Mesendoderm (in vitro differentiated cells): ENCODE data around the gene EN2.

Experiments used
- DNase-seq: peaks from one replicate; pipeline ENCODE4 v3.0.0; 2013
- H2AK5ac ChIP-seq: 2 replicates; pipeline ENCODE4 v1.6.1; 2013; ENCODE audit warnings: low read length, inconsistent platforms
- H2BK120ac ChIP-seq: 2 replicates; pipeline ENCODE4 v1.6.1; 2013; ENCODE audit warnings: low read depth, mild to moderate bottlenecking, low read length, moderate library complexity, mixed read lengths
- H2BK15ac ChIP-seq: replicated peaks from 2 replicates; pipeline ENCODE4 v1.6.1; 2013; ENCODE audit warnings: low read depth, mild to moderate bottlenecking, moderate library complexity
- H2BK5ac ChIP-seq: 2 replicates; pipeline ENCODE4 v1.6.1; 2013; ENCODE audit warnings: low read length, inconsistent platforms
- H3K18ac ChIP-seq: 2 replicates; pipeline ENCODE4 v1.6.1; 2013; ENCODE audit warnings: mild to moderate bottlenecking, low read length, mixed read lengths
- H3K23ac ChIP-seq: one replicate; pipeline ENCODE4 v1.6.1; 2013; ENCODE audit warnings: low read length
- H3K27ac ChIP-seq: 2 replicates; pipeline ENCODE4 v1.5.1; 2013; ENCODE audit warnings: low read depth, mild to moderate bottlenecking, inconsistent platforms, low read length, moderate library complexity
- H3K27me3 ChIP-seq: 2 replicates; pipeline ENCODE4 v1.6.1; 2013; ENCODE audit warnings: low read length, control low read depth, mild to moderate bottlenecking, inconsistent platforms; ENCODE audit not compliant: insufficient read depth, poor library complexity
- H3K36me3 ChIP-seq: 2 replicates; pipeline ENCODE4 v1.6.1; 2013; ENCODE audit warnings: low read length, inconsistent platforms; ENCODE audit not compliant: control insufficient read depth, insufficient read depth
- H3K4ac ChIP-seq: one replicate; pipeline ENCODE4 v1.6.1; 2013; ENCODE audit warnings: low read depth, mild to moderate bottlenecking, low read length, moderate library complexity
- H3K4me1 ChIP-seq: 2 replicates; pipeline ENCODE4 v1.6.1; 2013; ENCODE audit warnings: low read depth, low read length, inconsistent platforms; ENCODE audit not compliant: control insufficient read depth
- H3K4me2 ChIP-seq: 2 replicates; pipeline ENCODE4 v1.6.1; 2013; ENCODE audit warnings: low read length
- H3K4me3 ChIP-seq: 2 replicates; pipeline ENCODE4 v1.5.1; 2013; ENCODE audit warnings: mild to moderate bottlenecking, low read length
- H3K56ac ChIP-seq: one replicate; pipeline ENCODE4 v1.6.1; 2013; ENCODE audit warnings: low read length
- H3K79me1 ChIP-seq: 2 replicates; pipeline ENCODE4 v1.6.1; 2013; ENCODE audit warnings: low read length, inconsistent platforms
- H3K79me2 ChIP-seq: 2 replicates; pipeline ENCODE4 v1.6.1; 2013; ENCODE audit warnings: mild to moderate bottlenecking, low read length; ENCODE audit not compliant: control insufficient read depth, insufficient read depth
- H3K9ac ChIP-seq: 2 replicates; pipeline ENCODE4 v1.6.1; 2013; ENCODE audit warnings: low read length, inconsistent platforms
- H4K5ac ChIP-seq: one replicate; pipeline ENCODE4 v1.6.1; 2013; ENCODE audit warnings: low read length
- H4K8ac ChIP-seq: one replicate; pipeline ENCODE4 v1.6.1; 2013; ENCODE audit warnings: low read depth, mild to moderate bottlenecking, control low read depth, low read length, moderate library complexity
- WGBS: extraction: QIAGEN DNeasy Blood & Tissue Kit; methylation state at CpG from one replicate; pipeline ENCODE4 v1.1.7; 2013; ENCODE audit warnings: low lambda C conversion rate, missing lambda C conversion rate; ENCODE audit not compliant: insufficient coverage; ENCODE audit errors: extremely low coverage; 5-methylcytosine and 5-hydroxymethylcytosine counted together

EN2 gene

DNA sequence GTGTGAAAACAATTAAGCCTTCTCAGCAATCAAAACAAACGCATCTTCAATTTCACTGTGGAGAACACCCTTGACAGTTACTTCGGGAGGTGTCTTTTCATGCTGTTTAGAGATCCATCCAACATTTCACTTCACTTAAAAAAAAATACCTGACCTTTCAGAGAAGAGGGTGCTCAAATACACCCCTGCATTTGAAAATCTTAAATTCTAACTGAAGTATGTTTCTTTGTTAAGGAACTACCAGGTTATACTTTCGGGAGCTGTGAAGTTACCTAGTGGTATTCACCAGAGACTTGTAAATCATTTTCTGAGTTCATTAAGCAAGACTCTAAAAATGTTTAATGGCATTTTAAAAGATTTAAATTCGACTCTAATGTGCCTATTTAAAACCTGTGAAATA lies 49.6 kb downstream of the EN2 start:
- H3K4me2 ChIP-seq, result no peak overlapping the region
- no peak overlapping the region for H2BK15ac ChIP-seq
- H3K4me3 ChIP-seq, result no peak overlapping the region
- H3K79me1 ChIP-seq, result no peaks in the 10 kb centered on the region
- peaks cover 52% of the 10 kb centered on the region for H3K27me3 ChIP-seq
- no peak overlapping the region for H3K23ac ChIP-seq
- no CpG with 5 or more reads among the region's 4 CpGs for WGBS
- no peak overlapping the region for H2BK5ac ChIP-seq
- peaks cover 1% of the 10 kb centered on the region for H3K4me1 ChIP-seq
- H3K18ac ChIP-seq, result no peak overlapping the region
- H3K56ac ChIP-seq, result no peak overlapping the region
- H3K9ac ChIP-seq, result no peak overlapping the region
- H2BK120ac ChIP-seq, result no peak overlapping the region
- H3K79me2 ChIP-seq, result no peaks in the 10 kb centered on the region
- H4K5ac ChIP-seq, result no peak overlapping the region
- no peak overlapping the region for H3K4ac ChIP-seq
- no peak overlapping the region for H3K27ac ChIP-seq
- no peak overlapping the region for H4K8ac ChIP-seq
- DNase-seq, result no peak
- no peak overlapping the region for H2AK5ac ChIP-seq
- no peaks in the 10 kb centered on the region for H3K36me3 ChIP-seq

DNA sequence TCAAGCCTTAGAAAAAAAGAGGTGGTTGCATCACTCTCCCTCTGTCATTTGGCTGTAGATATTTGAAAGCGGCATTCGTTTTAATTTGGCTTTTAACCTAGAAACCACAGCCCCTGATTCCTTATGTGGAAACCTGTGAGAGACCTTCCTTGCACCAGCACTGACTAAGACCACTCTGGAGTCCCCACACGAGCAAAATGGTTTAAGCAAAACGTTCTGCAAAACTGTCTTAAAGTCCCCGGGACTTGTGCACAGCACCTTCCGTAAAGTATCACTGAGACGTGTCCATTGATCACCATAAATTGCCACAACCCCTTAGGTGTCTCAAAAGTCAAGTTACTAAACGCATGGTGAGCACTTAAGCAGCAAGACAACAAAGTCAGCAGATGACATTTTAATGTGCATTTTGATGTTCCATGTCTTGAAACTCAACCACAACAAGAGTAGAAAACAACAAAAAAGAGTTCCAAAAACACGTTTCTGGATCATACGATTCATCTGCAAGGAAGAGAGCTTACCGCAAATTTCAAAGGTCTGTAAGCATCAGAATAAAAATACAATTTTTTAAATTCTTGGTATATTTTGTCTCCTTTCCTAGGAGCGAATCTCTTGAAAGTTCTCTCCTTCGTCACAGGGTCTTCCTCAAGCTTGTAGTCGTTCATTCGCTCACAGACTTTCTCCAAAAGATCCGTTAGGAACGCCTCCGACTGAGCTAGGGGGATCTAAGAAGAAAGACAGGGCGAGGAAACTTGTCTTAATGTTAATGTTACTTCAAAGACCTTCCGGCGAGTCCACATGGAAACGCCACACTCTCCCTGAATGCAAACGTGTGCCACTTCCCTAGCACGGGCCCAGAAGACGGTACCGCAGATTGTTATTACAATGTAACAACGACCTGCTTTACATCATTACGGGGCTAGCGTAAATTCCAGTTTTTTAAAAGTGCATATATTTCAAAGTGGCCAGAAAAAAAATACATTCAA lies 50.7 kb downstream of the EN2 start:
- Histone ChIP-seq H3K9ac (no peak overlapping the region), H3K4me3 (no peak overlapping the region), H3K79me2 (no peaks in the 10 kb centered on the region), H3K4me1 (peaks cover 1% of the 10 kb centered on the region), H4K8ac (no peak overlapping the region), H3K79me1 (no peaks in the 10 kb centered on the region), H3K4ac (no peak overlapping the region), H3K4me2 (no peak overlapping the region), H2BK120ac (no peak overlapping the region), H4K5ac (no peak overlapping the region), H3K56ac (no peak overlapping the region), H3K27me3 (peaks cover 49% of the 10 kb centered on the region), H3K18ac (no peak overlapping the region), H2BK5ac (no peak overlapping the region), H3K27ac (no peak overlapping the region), H3K23ac (no peak overlapping the region), H2AK5ac (no peak overlapping the region), H3K36me3 (no peaks in the 10 kb centered on the region), H2BK15ac (no peak overlapping the region)
- DNase-seq, result peak; percentile 56
- WGBS, result no CpG with 5 or more reads among the region's 29 CpGs

DNA sequence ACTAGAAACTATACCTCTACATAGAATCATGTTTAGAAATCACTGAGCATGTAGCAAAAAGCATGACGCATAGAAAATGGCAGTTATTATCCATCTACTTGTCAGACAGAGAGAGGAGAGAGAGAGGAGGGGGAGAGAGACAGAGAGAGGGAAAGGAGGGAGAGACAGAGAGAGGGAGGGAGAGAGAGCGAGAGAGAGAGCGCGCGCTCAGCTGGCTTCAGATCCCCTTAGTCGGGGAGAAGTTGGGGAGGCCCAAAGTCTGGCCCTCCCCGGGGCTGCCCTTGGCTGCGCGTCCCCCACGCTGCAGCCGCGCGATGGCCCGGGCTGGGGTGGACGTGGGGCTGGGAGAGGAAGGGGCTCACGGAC lies 51.4 kb downstream of the EN2 start:
- Histone ChIP-seq H2BK15ac (no peak overlapping the region), H2BK5ac (no peak overlapping the region), H4K8ac (no peak overlapping the region), H3K18ac (no peak overlapping the region), H3K27ac (no peak overlapping the region), H3K79me2 (no peaks in the 10 kb centered on the region), H3K23ac (no peak overlapping the region), H3K4ac (no peak overlapping the region), H3K27me3 (peaks cover 47% of the 10 kb centered on the region), H2AK5ac (no peak overlapping the region), H3K4me3 (peak overlapping the region; percentile 42), H3K4me2 (peak overlapping the region; percentile 65), H3K36me3 (no peaks in the 10 kb centered on the region), H3K4me1 (peaks cover 1% of the 10 kb centered on the region), H3K56ac (no peak overlapping the region), H3K79me1 (no peaks in the 10 kb centered on the region), H4K5ac (no peak overlapping the region), H2BK120ac (no peak overlapping the region), H3K9ac (peak overlapping the region; percentile 38)
- DNase-seq, result peak; percentile 71
- WGBS, result no CpG with 5 or more reads among the region's 16 CpGs

DNA sequence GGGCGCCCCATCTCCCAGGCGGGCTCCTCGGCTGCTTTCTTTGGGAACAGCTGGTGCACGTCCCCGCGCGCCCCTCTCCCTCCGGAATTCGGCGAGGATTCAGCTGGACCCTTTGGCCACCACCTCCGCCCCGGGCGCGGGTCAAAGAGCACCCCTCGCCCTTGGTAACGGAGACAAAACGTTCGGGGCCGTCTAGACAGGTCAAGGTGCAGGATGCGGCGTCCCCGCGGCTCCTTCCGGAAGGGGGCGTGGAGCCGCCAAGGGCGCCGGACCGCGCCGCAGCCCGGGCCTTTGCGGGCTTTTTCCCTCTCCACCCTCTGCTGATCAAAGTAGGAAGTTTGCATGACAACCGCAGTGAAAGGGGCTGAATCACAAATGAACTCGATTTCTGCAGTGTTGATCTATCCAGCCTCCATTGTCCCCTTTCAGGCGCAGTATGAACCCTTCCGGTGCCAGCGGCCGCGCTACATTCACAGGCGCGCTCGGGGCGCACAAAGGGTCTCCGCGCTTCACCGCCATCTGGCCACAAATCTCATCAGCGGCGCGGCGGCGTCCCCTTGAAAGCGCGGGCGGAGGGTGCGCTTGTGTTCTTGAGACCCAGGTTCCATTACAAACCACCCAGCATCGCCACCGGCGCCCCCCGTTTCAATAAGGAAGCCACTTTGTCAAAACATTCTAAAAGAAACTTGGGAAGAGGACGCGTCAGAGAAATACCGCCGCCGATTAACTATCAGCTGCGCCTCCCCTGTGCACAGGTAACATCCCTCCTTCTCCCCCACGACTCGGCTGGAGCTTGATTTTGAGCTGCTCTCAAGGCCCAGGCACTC lies 52.0 kb downstream of the EN2 start:
- Histone ChIP-seq H3K27me3 (peaks cover 42% of the 10 kb centered on the region), H4K8ac (no peak overlapping the region), H3K4me1 (peaks cover 1% of the 10 kb centered on the region), H3K18ac (no peak overlapping the region), H4K5ac (no peak overlapping the region), H3K4ac (no peak overlapping the region), H3K56ac (peak overlapping the region; percentile 30), H3K23ac (no peak overlapping the region), H3K4me2 (peak overlapping the region; percentile 65), H3K9ac (peak overlapping the region; percentile 38), H2BK15ac (no peak overlapping the region), H3K79me1 (no peaks in the 10 kb centered on the region), H2BK5ac (no peak overlapping the region), H2BK120ac (no peak overlapping the region), H3K36me3 (no peaks in the 10 kb centered on the region), H3K27ac (no peak overlapping the region), H3K4me3 (peak overlapping the region; percentile 42), H2AK5ac (no peak overlapping the region), H3K79me2 (no peaks in the 10 kb centered on the region)
- no CpG with 5 or more reads among the region's 68 CpGs for WGBS
- peak; percentile 80 for DNase-seq

DNA sequence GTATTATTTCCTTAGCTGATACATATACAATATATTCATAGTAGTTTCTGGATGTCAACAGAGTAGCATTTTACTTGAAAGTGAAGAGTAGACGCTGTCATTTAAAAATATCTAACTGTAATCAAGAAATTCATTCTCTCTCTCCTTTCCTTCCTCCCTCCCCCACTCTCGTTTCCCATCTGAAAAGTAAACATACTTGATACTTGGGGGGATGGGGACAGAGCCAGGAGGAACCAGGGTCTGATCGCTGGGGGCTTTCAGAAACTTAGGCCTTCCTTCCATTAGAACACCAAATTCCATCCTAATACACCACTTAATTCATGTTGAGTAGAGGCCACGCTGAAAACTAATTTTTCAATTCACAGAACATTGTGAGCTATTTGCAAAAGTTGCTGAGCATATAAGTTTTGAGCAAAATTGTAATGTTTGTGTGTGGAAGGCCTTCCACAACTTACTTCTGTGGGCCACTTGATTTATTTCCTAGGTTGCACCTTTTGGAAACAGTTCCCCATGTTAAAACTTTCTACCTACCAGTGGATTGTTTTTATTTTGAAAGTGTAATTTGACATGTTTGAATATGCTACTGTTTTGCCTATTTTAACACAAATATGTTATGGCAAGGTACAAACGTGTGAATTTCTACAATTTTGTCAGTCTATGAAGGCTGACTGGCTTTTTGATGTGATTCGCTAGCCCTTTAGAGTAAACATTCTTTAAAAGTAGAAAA lies 53.2 kb downstream of the EN2 start:
- no peak overlapping the region for H4K8ac ChIP-seq
- H3K4me2 ChIP-seq, result no peak overlapping the region
- H3K4me1 ChIP-seq, result peaks cover 1% of the 10 kb centered on the region
- H3K27me3 ChIP-seq, result peaks cover 37% of the 10 kb centered on the region
- WGBS, result no CpG with 5 or more reads among the region's 6 CpGs
- H3K56ac ChIP-seq, result no peak overlapping the region
- H2BK5ac ChIP-seq, result no peak overlapping the region
- no peak overlapping the region for H3K4me3 ChIP-seq
- no peak overlapping the region for H4K5ac ChIP-seq
- no peak overlapping the region for H3K9ac ChIP-seq
- no peaks in the 10 kb centered on the region for H3K79me1 ChIP-seq
- DNase-seq, result no peak
- H2BK120ac ChIP-seq, result no peak overlapping the region
- H3K23ac ChIP-seq, result no peak overlapping the region
- no peak overlapping the region for H3K4ac ChIP-seq
- H3K36me3 ChIP-seq, result no peaks in the 10 kb centered on the region
- no peak overlapping the region for H3K27ac ChIP-seq
- no peak overlapping the region for H2AK5ac ChIP-seq
- no peak overlapping the region for H2BK15ac ChIP-seq
- no peak overlapping the region for H3K18ac ChIP-seq
- no peaks in the 10 kb centered on the region for H3K79me2 ChIP-seq
